HepG2 (cell line): Measurements from ENCODE around the gene SYNC. TPM values are rescaled to one million over a fixed set of nuclear protein-coding genes. Genes with fewer than 3 reads are reported as not detected.
A peak's percentile ranks its signal among the peaks of the same experiment; 100 is the strongest.

Experiments used
- DMTF1 ChIP-seq: sonication (generic); formaldehyde crosslinking; IDR thresholded peaks from 2 replicates; pipeline ENCODE4 v1.4.0; 2020; ENCODE audit warnings: mild to moderate bottlenecking, missing genetic modification reagents
- FOXP1 ChIP-seq, 2 experiments: fragments of 450-650 bp in 1 of 2; IDR thresholded peaks; 2 replicates each; pipeline ENCODE4 v1.6.1; 2017 to 2018; ENCODE audit warnings: antibody characterized with exemption in 1 of 2
- HDAC6 ChIP-seq: fragments of 200-600 bp; sonication (generic); IDR thresholded peaks from 2 replicates; pipeline ENCODE4 v1.7.0; 2017; ENCODE audit warnings: mild to moderate bottlenecking, antibody characterized with exemption, low read length, low read depth
- KDM3A ChIP-seq: IDR thresholded peaks from 2 replicates; pipeline ENCODE4 v1.6.1; 2018; ENCODE audit warnings: low read depth, missing compliant biosample characterization
- MED8 ChIP-seq: sonication (generic); formaldehyde crosslinking; IDR thresholded peaks from 2 replicates; pipeline ENCODE4 v1.8.1; 2023; ENCODE audit warnings: mild to moderate bottlenecking, missing genetic modification reagents; ENCODE audit not compliant: insufficient replicate concordance
- NBN ChIP-seq: fragments of 450-650 bp; conservative IDR thresholded peaks from 2 replicates; pipeline ENCODE4 v1.6.1; 2017
- NCOA1 ChIP-seq: sonication (generic); formaldehyde crosslinking; IDR thresholded peaks from 2 replicates; pipeline ENCODE4 v1.9.0; 2021; ENCODE audit warnings: missing genetic modification reagents
- ONECUT2 ChIP-seq: sonication (generic); formaldehyde crosslinking; IDR thresholded peaks from 2 replicates; pipeline ENCODE4 v1.4.0; 2020; ENCODE audit warnings: missing genetic modification reagents
- RXRB ChIP-seq: IDR thresholded peaks from 2 replicates; pipeline ENCODE4 v1.6.1; 2016; ENCODE audit warnings: borderline replicate concordance, missing genetic modification reagents, missing compliant biosample characterization
- SIX1 ChIP-seq: sonication (generic); formaldehyde crosslinking; IDR thresholded peaks from 2 replicates; pipeline ENCODE4 v1.4.0; 2020; ENCODE audit warnings: missing genetic modification reagents, borderline replicate concordance
- ZBTB33 ChIP-seq: sonication (generic); formaldehyde crosslinking; IDR thresholded peaks from 2 replicates; pipeline ENCODE4 v1.4.0; 2020; ENCODE audit warnings: missing genetic modification reagents
- ZFY ChIP-seq: sonication (generic); formaldehyde crosslinking; IDR thresholded peaks from 2 replicates; pipeline ENCODE4 v1.4.0; 2020; ENCODE audit warnings: missing genetic modification reagents
- ZNF232 ChIP-seq: sonication (generic); formaldehyde crosslinking; IDR thresholded peaks from 2 replicates; pipeline ENCODE4 v1.4.0; 2020; ENCODE audit warnings: missing genetic modification reagents, borderline replicate concordance
- ZNF281 ChIP-seq: sonication (generic); formaldehyde crosslinking; IDR thresholded peaks from 2 replicates; pipeline ENCODE4 v1.4.0; 2020; ENCODE audit warnings: missing genetic modification reagents, borderline replicate concordance
- ZNF629 ChIP-seq: sonication (generic); formaldehyde crosslinking; conservative IDR thresholded peaks from 2 replicates; pipeline ENCODE4 v1.5.0; 2020; ENCODE audit warnings: missing genetic modification reagents
- ZNF746 ChIP-seq: sonication (generic); formaldehyde crosslinking; IDR thresholded peaks from 2 replicates; pipeline ENCODE4 v1.8.0; 2022; ENCODE audit warnings: mild to moderate bottlenecking, missing genetic modification reagents
- polyA plus RNA-seq, 8 experiments: library from polyadenylated mRNA; depleted of rRNA in 3 of 8; stranded (reverse) in 7 of 8; unstranded in 1 of 8; fragments of >200 nt; fragmentation: Illumina TruSeq in 4 of 8; extraction: Trizol in 4 of 8; gene quantifications; 2 replicates each; pipeline versions ENCODE4 v1.2.1 to v1.2.3, GENCODE V29; 2011 to 2016; ENCODE audit warnings: low read depth in 4 of 8, missing spikeins in 1 of 8, mixed read lengths in 1 of 8; ENCODE audit not compliant: insufficient read depth in 1 of 8
- total RNA-seq, 5 experiments: library from RNA; depleted of rRNA; stranded (reverse); fragments of >200 nt; fragmentation: Illumina TruSeq; extraction: Trizol; gene quantifications; 2 replicates each; pipeline ENCODE4 v1.2.3, GENCODE V29; 2016; ENCODE audit warnings: low read depth in 1 of 5
- TF ChIP-seq, protein P1 (sequence below): IDR thresholded peaks from 2 replicates; pipeline ENCODE4 v1.6.1; 2012; ENCODE audit warnings: inconsistent platforms
- TF ChIP-seq, protein P2 (sequence below): IDR thresholded peaks from 2 replicates; pipeline ENCODE4 v1.4.0; 2020; ENCODE audit warnings: mild to moderate bottlenecking, missing genetic modification reagents

Gene SYNC
- total and polyA plus RNA-seq, 2 of the 13 experiments (the other 11 are each of a cell fraction or from before 2014, with no cell fraction given) = 2.4 to 5.4 TPM

DNA sequence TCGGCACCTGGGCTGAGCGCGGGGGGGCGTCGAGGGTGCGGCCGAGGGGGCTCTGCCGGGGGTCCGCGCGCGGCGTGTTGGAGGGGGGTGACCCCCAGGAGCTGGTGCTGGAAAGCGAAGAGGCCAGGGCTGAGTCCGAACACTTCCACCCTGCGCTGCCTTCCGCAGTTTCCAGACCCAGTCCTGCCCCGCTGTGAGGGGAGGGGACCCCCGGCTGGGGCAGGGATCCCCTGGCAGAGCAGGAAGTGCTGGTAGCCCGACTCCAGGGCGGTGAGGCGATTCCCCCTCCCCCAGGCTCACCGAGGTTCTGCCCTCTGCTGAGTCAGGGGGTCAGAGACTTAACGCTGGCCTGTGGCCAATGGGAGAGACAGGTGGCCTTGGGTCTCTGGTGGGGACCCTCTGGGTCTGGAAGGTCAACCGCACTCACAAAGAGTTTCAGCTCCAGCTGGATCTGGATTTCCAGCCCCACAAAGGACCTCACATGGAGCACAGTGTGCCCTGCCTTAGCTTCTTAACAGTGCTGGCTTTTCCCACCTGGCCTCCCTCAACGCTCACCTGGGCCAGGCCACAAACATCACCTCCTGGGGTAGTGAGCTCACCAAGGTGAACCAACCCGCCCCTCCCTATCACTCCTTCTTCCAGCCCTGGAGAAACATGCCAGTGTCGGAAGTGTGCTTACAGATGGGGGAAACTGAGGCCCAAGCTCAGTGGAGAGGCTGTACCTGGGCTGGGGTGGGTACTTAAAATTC, 39.8 kb upstream of the SYNC start (continued):
- TF ChIP-seq ZNF629 (no peak), ZNF281 (CRISPR knock-in tag) (peak; percentile 85), SIX1 (CRISPR knock-in tag) (no peak), ONECUT2 (no peak), NCOA1 (CRISPR knock-in tag) (no peak), ZNF746 (CRISPR knock-in tag) (no peak; the same call in none of the 2 replicates), ZBTB33 (CRISPR knock-in tag) (no peak), MED8 (CRISPR knock-in tag) (no peak), NBN (no peak), FOXP1 (IDR thresholded peaks at IDR 0.05) (no peak), FOXP1 (CRISPR knock-in tag; IDR thresholded peaks at IDR 0.05) (no peak), HDAC6 (no peak), RXRB (CRISPR knock-in tag) (0 out of 2 replicates have a peak, but pooled peaks have one; percentile 8), ZNF232 (no peak), ZFY (CRISPR knock-in tag) (peak; percentile 34), KDM3A (no peak), DMTF1 (no peak)
- TF ChIP-seq, protein P1, sequence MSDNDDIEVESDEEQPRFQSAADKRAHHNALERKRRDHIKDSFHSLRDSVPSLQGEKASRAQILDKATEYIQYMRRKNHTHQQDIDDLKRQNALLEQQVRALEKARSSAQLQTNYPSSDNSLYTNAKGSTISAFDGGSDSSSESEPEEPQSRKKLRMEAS = peak; percentile 22; the same call in 1 of the 2 replicates
- TF ChIP-seq, protein P2, sequence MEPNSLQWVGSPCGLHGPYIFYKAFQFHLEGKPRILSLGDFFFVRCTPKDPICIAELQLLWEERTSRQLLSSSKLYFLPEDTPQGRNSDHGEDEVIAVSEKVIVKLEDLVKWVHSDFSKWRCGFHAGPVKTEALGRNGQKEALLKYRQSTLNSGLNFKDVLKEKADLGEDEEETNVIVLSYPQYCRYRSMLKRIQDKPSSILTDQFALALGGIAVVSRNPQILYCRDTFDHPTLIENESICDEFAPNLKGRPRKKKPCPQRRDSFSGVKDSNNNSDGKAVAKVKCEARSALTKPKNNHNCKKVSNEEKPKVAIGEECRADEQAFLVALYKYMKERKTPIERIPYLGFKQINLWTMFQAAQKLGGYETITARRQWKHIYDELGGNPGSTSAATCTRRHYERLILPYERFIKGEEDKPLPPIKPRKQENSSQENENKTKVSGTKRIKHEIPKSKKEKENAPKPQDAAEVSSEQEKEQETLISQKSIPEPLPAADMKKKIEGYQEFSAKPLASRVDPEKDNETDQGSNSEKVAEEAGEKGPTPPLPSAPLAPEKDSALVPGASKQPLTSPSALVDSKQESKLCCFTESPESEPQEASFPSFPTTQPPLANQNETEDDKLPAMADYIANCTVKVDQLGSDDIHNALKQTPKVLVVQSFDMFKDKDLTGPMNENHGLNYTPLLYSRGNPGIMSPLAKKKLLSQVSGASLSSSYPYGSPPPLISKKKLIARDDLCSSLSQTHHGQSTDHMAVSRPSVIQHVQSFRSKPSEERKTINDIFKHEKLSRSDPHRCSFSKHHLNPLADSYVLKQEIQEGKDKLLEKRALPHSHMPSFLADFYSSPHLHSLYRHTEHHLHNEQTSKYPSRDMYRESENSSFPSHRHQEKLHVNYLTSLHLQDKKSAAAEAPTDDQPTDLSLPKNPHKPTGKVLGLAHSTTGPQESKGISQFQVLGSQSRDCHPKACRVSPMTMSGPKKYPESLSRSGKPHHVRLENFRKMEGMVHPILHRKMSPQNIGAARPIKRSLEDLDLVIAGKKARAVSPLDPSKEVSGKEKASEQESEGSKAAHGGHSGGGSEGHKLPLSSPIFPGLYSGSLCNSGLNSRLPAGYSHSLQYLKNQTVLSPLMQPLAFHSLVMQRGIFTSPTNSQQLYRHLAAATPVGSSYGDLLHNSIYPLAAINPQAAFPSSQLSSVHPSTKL (CRISPR knock-in tag) = no peak; the same call in 1 of the 2 replicates
